ENCODE data around the gene KLK15.

Gene KLK15

DNA sequence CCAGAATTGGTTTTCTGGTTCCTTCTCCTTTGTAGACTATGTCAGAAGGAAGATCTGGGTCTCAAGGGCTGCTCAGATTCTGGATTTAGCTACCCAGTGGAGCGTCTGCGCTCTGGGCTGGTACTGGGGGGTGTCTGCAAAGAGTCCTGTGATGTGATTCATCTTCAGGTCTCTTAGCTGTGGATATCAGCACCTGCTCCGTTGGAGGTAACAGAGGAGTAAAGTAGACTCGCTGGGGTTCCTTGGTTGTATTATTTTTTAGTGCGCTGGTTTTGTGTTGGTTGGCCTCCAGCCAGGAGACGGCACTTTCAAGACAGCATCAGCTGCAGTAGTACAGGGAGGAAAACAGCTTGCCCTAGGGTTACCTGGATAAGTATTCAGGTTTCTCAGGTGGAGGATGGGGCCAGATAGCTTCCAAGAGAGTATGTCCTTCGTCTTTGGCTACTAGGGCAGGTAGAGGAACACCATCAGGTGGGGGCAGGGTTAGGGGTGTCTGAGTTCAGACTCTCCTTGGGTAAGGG is 10.4 kb upstream of the KLK15 start:
- no peaks in the 10 kb centered on the region for H4K20me1 ChIP-seq (ENCODE audit: insufficient read depth, low read length)
- no peak for TF ChIP-seq EZH2phosphoT487 (IDR thresholded peaks at IDR 0.05; ENCODE audit: low read depth)
- TF ChIP-seq CTCF (IDR thresholded peaks at IDR 0.05; ENCODE audit: low read depth, low read length) = no peak
- no peaks in the 10 kb centered on the region for H3K36me3 ChIP-seq (replicated peaks; ENCODE audit: low read depth, low read length)
- H2AFZ ChIP-seq (ENCODE audit: low read depth, low read length) = no peak overlapping the region
- no peaks in the 10 kb centered on the region for H3K79me2 ChIP-seq (ENCODE audit: low read length)
- no peak overlapping the region for H3K9ac ChIP-seq (ENCODE audit: low read length)
- H3K4me3 ChIP-seq (ENCODE audit: low read length) = no peak overlapping the region
- no peak overlapping the region for H3K4me2 ChIP-seq (ENCODE audit: low read length)
- H3K4me1 ChIP-seq (ENCODE audit: low read length) = no peaks in the 10 kb centered on the region
- peaks cover 7% of the 10 kb centered on the region for H3K9me3 ChIP-seq (ENCODE audit: insufficient read depth, low read length)
- no peak overlapping the region for H3K27ac ChIP-seq (ENCODE audit: low read length)
- peaks cover 43% of the 10 kb centered on the region for H3K27me3 ChIP-seq (ENCODE audit: low read depth, low read length)

- Histone ChIP-seq H3K36me3 (replicated peaks; ENCODE audit: low read depth, low read length) (no peaks in the 10 kb centered on the region), H3K4me3 (ENCODE audit: low read length) (no peak overlapping the region), H4K20me1 (ENCODE audit: insufficient read depth, low read length) (no peaks in the 10 kb centered on the region), H3K9ac (ENCODE audit: low read length) (no peak overlapping the region), H3K27ac (ENCODE audit: low read length) (no peak overlapping the region), H3K27me3 (ENCODE audit: low read depth, low read length) (peaks cover 38% of the 10 kb centered on the region), H3K9me3 (ENCODE audit: insufficient read depth, low read length) (peaks cover 7% of the 10 kb centered on the region), H3K79me2 (ENCODE audit: low read length) (no peaks in the 10 kb centered on the region), H3K4me2 (ENCODE audit: low read length) (no peak overlapping the region), H2AFZ (ENCODE audit: low read depth, low read length) (no peak overlapping the region), H3K4me1 (ENCODE audit: low read length) (no peaks in the 10 kb centered on the region)
- TF ChIP-seq EZH2phosphoT487 (IDR thresholded peaks at IDR 0.05; ENCODE audit: low read depth) (no peak), CTCF (IDR thresholded peaks at IDR 0.05; ENCODE audit: low read depth, low read length) (no peak)
Observed at GRCh38 chr19:50843205-50843604, 9.8 kb upstream of the KLK15 start.

DNA sequence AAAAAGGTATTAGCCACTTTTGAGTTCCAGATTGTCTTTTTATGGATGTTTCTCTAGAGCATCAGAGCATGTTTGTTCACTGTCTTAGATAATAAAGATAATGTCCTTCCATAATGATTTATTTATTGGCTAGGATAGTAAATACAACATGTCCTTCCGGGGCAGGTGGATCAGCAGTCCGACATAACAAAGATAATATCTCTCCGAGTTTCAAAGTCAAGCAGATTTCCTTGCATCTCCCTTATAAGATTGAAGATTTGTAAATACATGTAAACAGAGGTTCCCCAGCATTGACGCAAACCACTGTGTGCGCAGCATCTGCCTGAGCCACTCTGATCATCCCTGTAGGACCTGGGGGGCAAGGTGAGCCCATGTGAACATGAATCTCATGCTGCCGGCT is 8.8 kb upstream of the KLK15 start:
- TF ChIP-seq CTCF (IDR thresholded peaks at IDR 0.05; ENCODE audit: low read depth, low read length) (no peak), EZH2phosphoT487 (IDR thresholded peaks at IDR 0.05; ENCODE audit: low read depth) (no peak)
- Histone ChIP-seq H3K79me2 (ENCODE audit: low read length) (no peaks in the 10 kb centered on the region), H3K9me3 (ENCODE audit: insufficient read depth, low read length) (peaks cover 7% of the 10 kb centered on the region), H3K9ac (ENCODE audit: low read length) (no peak overlapping the region), H3K4me2 (ENCODE audit: low read length) (no peak overlapping the region), H3K27me3 (ENCODE audit: low read depth, low read length) (peaks cover 40% of the 10 kb centered on the region), H3K27ac (ENCODE audit: low read length) (no peak overlapping the region), H3K4me3 (ENCODE audit: low read length) (no peak overlapping the region), H3K36me3 (replicated peaks; ENCODE audit: low read depth, low read length) (no peaks in the 10 kb centered on the region), H3K4me1 (ENCODE audit: low read length) (no peaks in the 10 kb centered on the region), H2AFZ (ENCODE audit: low read depth, low read length) (no peak overlapping the region), H4K20me1 (ENCODE audit: insufficient read depth, low read length) (no peaks in the 10 kb centered on the region)

GRCh38 chr19:50839712-50840655 is 6.6 kb upstream of the KLK15 start:
- TF ChIP-seq EZH2phosphoT487 (IDR thresholded peaks at IDR 0.05; ENCODE audit: low read depth) (no peak), CTCF (IDR thresholded peaks at IDR 0.05; ENCODE audit: low read depth, low read length) (no peak)
- Histone ChIP-seq H3K27ac (ENCODE audit: low read length) (no peak overlapping the region), H3K9me3 (ENCODE audit: insufficient read depth, low read length) (peaks cover 7% of the 10 kb centered on the region; the same call in 1 of the 2 replicates), H3K9ac (ENCODE audit: low read length) (no peak overlapping the region), H2AFZ (ENCODE audit: low read depth, low read length) (no peak overlapping the region), H3K36me3 (replicated peaks; ENCODE audit: low read depth, low read length) (no peaks in the 10 kb centered on the region), H3K79me2 (ENCODE audit: low read length) (no peaks in the 10 kb centered on the region), H3K4me1 (ENCODE audit: low read length) (peaks cover 5% of the 10 kb centered on the region), H3K4me3 (ENCODE audit: low read length) (no peak overlapping the region), H4K20me1 (ENCODE audit: insufficient read depth, low read length) (no peaks in the 10 kb centered on the region), H3K27me3 (ENCODE audit: low read depth, low read length) (peaks cover 37% of the 10 kb centered on the region), H3K4me2 (ENCODE audit: low read length) (no peak overlapping the region)

All from OCI-LY3 (cell line).